IPS-15b (cell line): ENCODE results near the gene CUL3.
"Not testable (repeated sequence)": the region's sequence is repeated elsewhere in the genome, so short reads cannot be mapped to it uniquely, and the experiment has no call there.

ENCODE experiments used
- H3K27me3 ChIP-seq: one replicate; pipeline ENCODE4 v1.6.1; 2013; ENCODE audit warnings: low read length; ENCODE audit not compliant: control insufficient read depth, insufficient read depth
- H3K36me3 ChIP-seq: one replicate; pipeline ENCODE4 v1.6.1; 2013; ENCODE audit warnings: low read length; ENCODE audit not compliant: control insufficient read depth, insufficient read depth
- H3K4me1 ChIP-seq: one replicate; pipeline ENCODE4 v1.6.1; 2013; ENCODE audit warnings: mild to moderate bottlenecking, low read length; ENCODE audit not compliant: control insufficient read depth, insufficient read depth
- H3K4me3 ChIP-seq: one replicate; pipeline ENCODE4 v1.5.1; 2013; ENCODE audit warnings: low read depth, low read length
- H3K9ac ChIP-seq: one replicate; pipeline ENCODE4 v1.6.1; 2013; ENCODE audit warnings: low read depth, mild to moderate bottlenecking, low read length
- H3K9me3 ChIP-seq: one replicate; pipeline ENCODE4 v1.6.1; 2013; ENCODE audit warnings: mild to moderate bottlenecking, low read length; ENCODE audit not compliant: control insufficient read depth, insufficient read depth

The CUL3 gene

GRCh38 chr2:224498991-224499390 lies 86.2 kb downstream of the CUL3 start:
- H3K4me3 ChIP-seq: no peak overlapping the region
- no peaks in the 10 kb centered on the region for H3K36me3 ChIP-seq
- no peaks in the 10 kb centered on the region for H3K4me1 ChIP-seq
- H3K9ac ChIP-seq: no peak overlapping the region
- no peaks in the 10 kb centered on the region for H3K9me3 ChIP-seq
- H3K27me3 ChIP-seq: no peaks in the 10 kb centered on the region

GRCh38 chr2:224492531-224492930 lies 92.6 kb downstream of the CUL3 start:
- H3K4me1 ChIP-seq: no peaks in the 10 kb centered on the region
- no peaks in the 10 kb centered on the region for H3K27me3 ChIP-seq
- H3K9ac ChIP-seq: no peak overlapping the region
- no peak overlapping the region for H3K4me3 ChIP-seq
- H3K36me3 ChIP-seq: no peaks in the 10 kb centered on the region
- no peaks in the 10 kb centered on the region for H3K9me3 ChIP-seq

- not testable (repeated sequence) for H3K27me3 ChIP-seq, H3K4me3 ChIP-seq, H3K36me3 ChIP-seq, H3K9ac ChIP-seq, H3K9me3 ChIP-seq
- peaks cover 13% of the 10 kb centered on the region for H3K4me1 ChIP-seq
Observed at GRCh38 chr2:224487940-224488339, 97.2 kb downstream of the CUL3 start.

- H3K9ac ChIP-seq, H3K9me3 ChIP-seq, H3K36me3 ChIP-seq, H3K27me3 ChIP-seq, H3K4me3 ChIP-seq: not testable (repeated sequence)
- H3K4me1 ChIP-seq: peaks cover 13% of the 10 kb centered on the region
Observed at GRCh38 chr2:224485081-224486014, 99.8 kb downstream of the CUL3 start.

DNA sequence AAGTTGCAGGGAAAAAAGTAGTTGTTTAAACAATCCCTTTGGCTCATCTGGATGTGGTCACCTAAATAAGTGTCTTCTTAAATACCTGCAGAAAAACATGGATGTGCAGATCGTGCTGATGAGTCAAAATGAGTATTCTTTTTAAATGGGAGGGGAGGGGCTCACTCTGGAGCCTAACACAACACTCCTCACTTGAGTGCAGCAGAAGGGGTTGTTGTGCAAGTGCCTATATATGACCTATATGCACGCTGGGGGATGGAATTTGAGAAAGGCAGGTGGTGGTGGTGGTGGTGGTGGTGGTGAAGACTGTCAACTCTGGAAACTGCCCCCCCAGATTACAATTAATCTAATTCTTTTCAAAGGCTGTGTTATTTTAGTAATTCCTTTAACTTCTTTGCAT lies 105.3 kb downstream of the CUL3 start:
- Histone ChIP-seq H3K9me3 (no peaks in the 10 kb centered on the region), H3K4me1 (no peaks in the 10 kb centered on the region), H3K9ac (no peak overlapping the region), H3K4me3 (no peak overlapping the region), H3K36me3 (peaks cover 6% of the 10 kb centered on the region), H3K27me3 (no peaks in the 10 kb centered on the region)

DNA sequence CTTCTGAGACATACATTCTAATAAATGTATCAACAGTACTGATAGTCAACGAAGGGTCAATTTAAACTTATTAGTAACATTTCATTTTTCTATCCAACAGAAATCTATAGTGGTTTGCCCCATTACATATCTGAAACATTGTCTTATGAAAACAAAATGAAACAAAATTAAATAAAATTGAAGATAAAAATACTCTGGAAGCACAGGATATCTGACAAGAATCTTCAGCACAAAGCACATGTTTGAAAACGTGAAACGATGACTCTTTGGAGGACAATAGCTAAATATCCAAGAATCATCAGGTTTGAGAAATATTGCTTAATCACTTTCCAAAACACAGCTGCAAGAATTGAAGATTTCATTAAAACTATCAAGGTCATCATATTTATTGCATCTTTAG lies 112.3 kb downstream of the CUL3 start:
- H3K27me3 ChIP-seq: no peaks in the 10 kb centered on the region
- H3K9ac ChIP-seq: no peak overlapping the region
- H3K4me1 ChIP-seq: no peaks in the 10 kb centered on the region
- no peaks in the 10 kb centered on the region for H3K9me3 ChIP-seq
- no peak overlapping the region for H3K4me3 ChIP-seq
- peaks cover 6% of the 10 kb centered on the region for H3K36me3 ChIP-seq

DNA sequence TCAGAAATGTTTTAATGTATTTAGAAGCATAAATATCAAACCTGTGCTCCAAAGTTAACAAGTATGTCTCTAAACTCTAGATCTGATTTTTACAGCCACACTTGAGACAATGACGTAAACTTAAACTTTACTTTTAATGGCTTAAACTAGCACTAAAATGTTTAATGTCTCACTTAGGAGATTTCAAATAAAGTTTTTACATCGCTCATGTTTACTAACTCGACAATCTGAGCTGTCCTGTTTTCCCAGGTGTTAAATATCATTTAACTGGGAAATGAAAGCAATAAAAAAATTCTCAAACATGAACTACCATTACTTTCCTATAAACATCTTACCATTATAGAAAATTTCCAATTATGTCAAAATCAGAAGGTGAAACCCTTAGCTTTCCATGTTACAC lies 113.0 kb downstream of the CUL3 start:
- Histone ChIP-seq H3K4me1 (no peaks in the 10 kb centered on the region), H3K4me3 (no peak overlapping the region), H3K36me3 (peaks cover under 1% of the 10 kb centered on the region), H3K9me3 (no peaks in the 10 kb centered on the region), H3K27me3 (no peaks in the 10 kb centered on the region), H3K9ac (no peak overlapping the region)

DNA sequence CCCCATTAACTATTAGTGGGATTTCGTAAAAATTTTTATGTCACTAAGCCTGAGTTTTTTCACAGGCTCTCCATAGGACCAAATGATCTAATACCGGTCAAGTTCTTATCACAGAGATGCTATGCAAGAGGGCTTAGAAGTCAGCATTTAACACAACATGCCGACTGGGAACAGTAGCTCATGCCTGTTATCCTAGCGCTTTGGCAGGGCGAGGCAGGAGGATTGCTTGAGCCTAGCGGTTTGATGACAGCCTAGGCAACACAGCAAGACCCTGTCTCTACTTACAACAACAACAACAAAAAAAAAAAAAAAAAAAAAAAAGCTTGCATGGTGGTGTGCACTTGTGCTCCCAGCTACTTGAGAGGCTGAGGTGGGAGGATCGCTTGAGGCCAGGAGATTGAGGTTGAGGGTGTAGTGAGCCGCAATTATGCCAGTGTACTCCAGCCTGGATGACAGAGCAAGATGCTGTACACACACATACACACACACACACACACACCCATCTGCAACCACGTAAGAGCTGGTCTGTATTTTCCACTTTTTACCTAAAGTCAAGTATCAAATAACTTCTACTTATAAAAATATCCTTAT lies 115.7 kb downstream of the CUL3 start:
- Histone ChIP-seq H3K9ac (no peak overlapping the region), H3K4me3 (no peak overlapping the region), H3K27me3 (no peaks in the 10 kb centered on the region), H3K4me1 (peaks cover 3% of the 10 kb centered on the region), H3K9me3 (no peaks in the 10 kb centered on the region), H3K36me3 (no peaks in the 10 kb centered on the region)

DNA sequence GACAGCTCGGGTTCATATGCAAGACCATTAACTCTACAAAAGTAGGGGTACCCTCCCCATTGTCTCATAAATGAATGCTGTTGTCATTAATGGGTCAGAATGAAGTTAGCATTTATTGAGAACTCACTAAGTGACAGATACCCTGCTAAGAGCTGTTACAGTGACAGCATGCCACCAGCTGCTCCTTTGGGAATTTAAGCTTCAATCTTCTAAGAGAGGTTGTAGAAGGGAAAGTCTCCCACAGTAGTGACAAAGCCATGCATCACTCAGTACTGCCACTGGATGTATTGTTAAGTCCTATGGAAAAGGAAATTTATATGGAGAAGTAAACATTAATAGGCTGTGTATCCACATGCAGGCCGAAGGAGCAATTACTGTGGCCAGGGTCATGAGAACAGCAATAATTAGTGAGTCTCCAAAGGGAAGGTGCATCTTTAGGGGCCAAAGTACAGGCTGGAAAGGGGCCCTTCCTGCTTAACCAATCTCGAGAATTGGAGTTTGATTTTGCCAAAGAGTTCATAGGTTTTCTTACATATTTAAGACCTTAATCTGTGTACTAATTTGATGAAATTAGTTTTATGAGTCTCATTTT lies 118.8 kb downstream of the CUL3 start:
- no peaks in the 10 kb centered on the region for H3K27me3 ChIP-seq
- H3K36me3 ChIP-seq: no peaks in the 10 kb centered on the region
- no peak overlapping the region for H3K9ac ChIP-seq
- no peaks in the 10 kb centered on the region for H3K9me3 ChIP-seq
- H3K4me1 ChIP-seq: peaks cover 3% of the 10 kb centered on the region
- H3K4me3 ChIP-seq: no peak overlapping the region

DNA sequence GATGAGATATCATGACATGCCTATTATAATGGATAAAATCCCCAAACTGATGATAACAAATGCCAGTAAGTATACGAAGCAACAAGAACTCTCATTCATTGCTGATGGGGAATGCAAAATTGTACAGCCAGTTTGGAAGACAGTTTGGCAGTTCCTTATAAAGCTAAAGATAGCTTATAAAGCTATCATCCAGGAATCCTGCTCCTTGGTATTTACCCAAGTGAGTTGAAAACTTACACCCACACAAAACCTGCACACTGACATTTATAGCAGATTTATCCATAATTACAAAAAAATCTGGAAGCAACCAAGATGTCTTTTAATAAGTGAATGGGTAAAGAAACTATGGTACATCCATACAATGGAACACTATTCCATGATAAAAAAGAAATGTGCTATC lies 123.8 kb downstream of the CUL3 start:
- H3K27me3 ChIP-seq: no peaks in the 10 kb centered on the region
- H3K4me1 ChIP-seq: peaks cover under 1% of the 10 kb centered on the region
- no peaks in the 10 kb centered on the region for H3K36me3 ChIP-seq
- H3K4me3 ChIP-seq: no peak overlapping the region
- no peaks in the 10 kb centered on the region for H3K9me3 ChIP-seq
- no peak overlapping the region for H3K9ac ChIP-seq

DNA sequence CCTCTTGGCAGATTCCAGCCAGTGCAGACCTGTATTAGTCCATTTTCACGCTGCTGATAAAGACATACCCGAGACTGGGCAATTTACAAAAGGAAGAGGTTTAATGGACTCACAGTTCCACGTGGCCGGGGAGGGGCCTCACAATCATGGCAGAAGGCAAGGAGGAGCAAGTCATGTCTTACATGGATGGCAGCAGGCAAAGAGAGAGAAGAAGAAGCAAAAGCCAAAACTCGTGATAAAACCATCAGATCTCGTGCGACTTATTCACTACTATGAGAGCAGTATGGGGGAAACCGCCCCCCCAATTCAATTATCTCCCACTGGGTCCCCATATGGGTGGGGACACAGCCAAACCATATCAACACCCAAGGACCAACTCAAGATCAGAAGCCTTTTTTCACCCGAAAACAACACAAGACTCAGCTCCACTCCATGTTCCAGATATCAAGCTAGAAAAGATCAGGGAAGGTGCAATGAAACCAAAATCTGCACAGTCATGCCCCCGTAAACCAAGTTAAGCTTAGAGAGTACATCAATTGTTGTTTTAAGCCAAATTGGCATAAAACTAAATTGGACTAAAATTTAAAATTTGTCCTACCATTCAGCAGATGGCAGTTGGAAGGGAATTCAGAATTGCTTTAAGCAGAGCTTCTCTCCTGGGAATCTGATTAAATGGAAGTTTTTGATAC lies 127.6 kb downstream of the CUL3 start:
- H3K9ac ChIP-seq: no peak overlapping the region
- no peak overlapping the region for H3K4me3 ChIP-seq
- no peaks in the 10 kb centered on the region for H3K36me3 ChIP-seq
- no peaks in the 10 kb centered on the region for H3K4me1 ChIP-seq
- H3K27me3 ChIP-seq: no peaks in the 10 kb centered on the region
- no peaks in the 10 kb centered on the region for H3K9me3 ChIP-seq
